B cell (primary cell): Measurements from ENCODE around the gene STAMBP. TPM values are rescaled to one million over a fixed set of nuclear protein-coding genes. Genes with fewer than 3 reads are reported as not detected.

ENCODE experiments used
- ATAC-seq: fragments of 200-7000 bp; cut with Tn5 transposase; one replicate; pipeline ENCODE4 v1.10.0; 2021; ENCODE audit warnings: low read depth, mild to moderate bottlenecking, moderate number of reproducible peaks, moderate library complexity
- CTCF ChIA-PET: fragments of 350-600 bp; sonication (Branson Sonifier 250); formaldehyde crosslinking; loops from one replicate; lab custom pipeline; 2021; ENCODE audit warnings: antibody characterized with exemption, inconsistent platforms; lab: Charles Lee
- POLR2A ChIA-PET: fragments of 350-600 bp; sonication (Branson Sonifier 250); formaldehyde crosslinking; loops from one replicate; lab custom pipeline; 2021; ENCODE audit warnings: antibody characterized with exemption; lab: Charles Lee
- DNase-seq: peaks from one replicate; pipeline ENCODE4 v3.0.0; 2013
- H2AFZ ChIP-seq: 2 replicates; pipeline ENCODE4 v1.6.1; 2012; ENCODE audit warnings: mild to moderate bottlenecking, low read depth, low read length; ENCODE audit not compliant: insufficient read depth, poor library complexity, severe bottlenecking
- H3K27ac ChIP-seq, 2 donors: 1 replicate in 1 of 2; 2 replicates in 1 of 2; pipeline ENCODE4 v1.5.1; 2012 to 2013; ENCODE audit warnings: low read length in 2 of 2, mild to moderate bottlenecking in 2 of 2, moderate library complexity in 1 of 2
- H3K27me3 ChIP-seq, 4 experiments: fragments of 200-600 bp in 1 of 4; sonication (generic) in 1 of 4; replicated peaks in 1 of 4; 1 replicate in 2 of 4; 2 replicates in 2 of 4; pipeline versions ENCODE4 v1.6.1 to v1.7.0; 2013 to 2016; ENCODE audit warnings: low read length in 3 of 4, mild to moderate bottlenecking in 2 of 4, mixed read lengths in 1 of 4, moderate library complexity in 1 of 4; ENCODE audit not compliant: insufficient read depth in 4 of 4, control insufficient read depth in 3 of 4; ENCODE audit errors: control extremely low read depth in 1 of 4
- H3K36me3 ChIP-seq, 2 experiments: replicated peaks in 1 of 2; 1 replicate in 1 of 2; 2 replicates in 1 of 2; pipeline versions ENCODE4 v1.6.1 to v1.7.1; 2013; ENCODE audit warnings: low read length in 1 of 2; ENCODE audit not compliant: insufficient read depth in 2 of 2, control insufficient read depth in 1 of 2; ENCODE audit errors: control extremely low read depth in 1 of 2, extremely low read depth in 1 of 2
- H3K4me1 ChIP-seq, 2 donors: fragments of 200-600 bp in 1 of 2; sonication (generic) in 1 of 2; 1 replicate in 1 of 2; 2 replicates in 1 of 2; pipeline versions ENCODE4 v1.5.1 to v1.6.1; 2013 to 2017; ENCODE audit warnings: low read length in 2 of 2; ENCODE audit not compliant: control insufficient read depth in 2 of 2, insufficient read depth in 2 of 2
- H3K4me2 ChIP-seq: replicated peaks from 2 replicates; pipeline ENCODE3; 2012; ENCODE audit warnings: mild to moderate bottlenecking, low read depth, low read length; ENCODE audit not compliant: poor library complexity, severe bottlenecking
- H3K4me3 ChIP-seq, 5 experiments: fragments of 200-600 bp in 1 of 5; sonication (generic) in 1 of 5; 1 replicate in 3 of 5; 2 replicates in 2 of 5; pipeline versions ENCODE4 v1.5.1 to v1.7.0; 2011 to 2016; ENCODE audit warnings: low read length in 4 of 5, mild to moderate bottlenecking in 4 of 5, low read depth in 2 of 5, control low read depth in 1 of 5, moderate library complexity in 1 of 5; ENCODE audit not compliant: insufficient read depth in 1 of 5; ENCODE audit errors: control extremely low read depth in 1 of 5, extremely low read depth in 1 of 5
- H3K79me2 ChIP-seq: fragments of 200-600 bp; sonication (generic); one replicate; pipeline ENCODE4 v1.6.0; 2016; ENCODE audit warnings: low read length; ENCODE audit not compliant: control insufficient read depth, insufficient read depth
- H3K9ac ChIP-seq: fragments of 200-600 bp; sonication (generic); 2 replicates; pipeline ENCODE4 v1.6.1; 2017; ENCODE audit warnings: mild to moderate bottlenecking, low read length, moderate library complexity
- H3K9me3 ChIP-seq, 3 donors: one replicate each; pipeline versions ENCODE4 v1.6.1 to v1.7.1; 2013; ENCODE audit warnings: low read length in 2 of 3; ENCODE audit not compliant: control insufficient read depth in 2 of 3, insufficient read depth in 1 of 3; ENCODE audit errors: control extremely low read depth in 1 of 3
- H4K20me1 ChIP-seq: 2 replicates; pipeline ENCODE4 v1.6.0; 2012; ENCODE audit warnings: mild to moderate bottlenecking, low read length; ENCODE audit not compliant: insufficient read depth, control insufficient read depth, poor library complexity, severe bottlenecking
- H3K27ac Mint-ChIP-seq: one replicate; pipeline ENCODE4 v1.8.0; 2021; ENCODE audit warnings: mixed read lengths
- H3K27me3 Mint-ChIP-seq: one replicate; pipeline ENCODE4 v1.8.0; 2021; ENCODE audit warnings: mixed read lengths
- H3K4me1 Mint-ChIP-seq: one replicate; pipeline ENCODE4 v1.8.0; 2021; ENCODE audit warnings: mixed read lengths
- H3K4me3 Mint-ChIP-seq: one replicate; pipeline ENCODE4 v1.8.0; 2021; ENCODE audit warnings: mixed read lengths
- H3K9me3 Mint-ChIP-seq: one replicate; pipeline ENCODE4 v1.8.0; 2022; ENCODE audit warnings: mixed read lengths; ENCODE audit not compliant: insufficient read depth
- CTCF ChIP-seq: fragments of 200-600 bp; IDR thresholded peaks from one replicate; pipeline ENCODE4 v1.8.0; 2022; ENCODE audit warnings: antibody characterized with exemption, mild to moderate bottlenecking
- EZH2 ChIP-seq: IDR thresholded peaks from 2 replicates; pipeline ENCODE4 v1.6.1; 2012; ENCODE audit warnings: borderline replicate concordance, low read depth, mild to moderate bottlenecking, moderate library complexity, low read length; ENCODE audit not compliant: insufficient read depth, poor library complexity, severe bottlenecking
- WGBS: methylation state at CpG from one replicate; pipeline ENCODE4 v1.1.5; 2013; ENCODE audit warnings: missing lambda C conversion rate; ENCODE audit not compliant: insufficient coverage; 5-methylcytosine and 5-hydroxymethylcytosine counted together
- intact Hi-C: fragments of 100-400 bp; cut with micrococcal nuclease; formaldehyde crosslinking; loops from one replicate; pipeline ENCODE4 v1.10.0; 2022
- polyA plus RNA-seq: library from polyadenylated mRNA; depleted of rRNA; stranded (reverse); fragments of >200 nt; gene quantifications from 2 replicates; pipeline ENCODE4 v1.2.3, GENCODE V29; 2012
- total RNA-seq, 2 donors: library from RNA; stranded (reverse); fragments of 120-200 nt in 1 of 2; gene quantifications; 1 replicate in 1 of 2; 2 replicates in 1 of 2; pipeline versions ENCODE4 v1.2.3 to v1.2.4, GENCODE V29; 2013 to 2022

The STAMBP gene
- total and polyA plus RNA-seq, 2 donors (not counting 1 experiment from before 2014, with no cell fraction given): 21.8 to 32.5 TPM

- POLR2A ChIA-PET: no interaction called here
- CTCF ChIA-PET: interaction anchor here (1.0 to 1.6 kb wide), 2 partner anchors 8 to 88 kb away, joined by 3 to 7 read pairs; no protein-coding TSS in a partner anchor
- peaks cover 3 to 12% of the 10 kb centered on the region in 2 donors for H3K4me1 ChIP-seq
These were observed 71.1 kb downstream of the STAMBP start for GRCh38 chr2:73899801-73900336.

More at GRCh38 chr2:73899801-73900336, 71.1 kb downstream of the STAMBP start:
- Histone ChIP-seq H3K4me3 (no peak overlapping the region), H3K27me3 (peaks cover 0 to 3% (median 0%) of the 10 kb centered on the region in 4 experiments), H3K36me3 (no peaks in the 10 kb centered on the region), H3K9ac (no peak overlapping the region), H4K20me1 (no peaks in the 10 kb centered on the region), H3K27ac (no peak overlapping the region), H3K79me2 (no peaks in the 10 kb centered on the region), H2AFZ (no peak overlapping the region), H3K4me2 (no peak overlapping the region), H3K9me3 (no peaks in the 10 kb centered on the region)
- Mint-ChIP-seq H3K9me3 (no peaks in the 10 kb centered on the region), H3K4me1 (peaks cover 6% of the 10 kb centered on the region), H3K27ac (no peak overlapping the region), H3K27me3 (peaks cover 15% of the 10 kb centered on the region), H3K4me3 (no peak overlapping the region)
- no peak for ATAC-seq
- TF ChIP-seq EZH2 (no peak), CTCF (no peak)
- 94% methylated on average over 6 of the region's 8 CpGs for WGBS
- DNase-seq: no peak
- intact Hi-C loops: no loop called here
